OCI-LY1 (cell line): ENCODE measurements around the gene PKNOX2.

Experiments
- CTCF ChIP-seq: fragments of 200-600 bp; sonication (generic), shearing (Covaris generic); IDR thresholded peaks from 2 replicates; pipeline ENCODE4 v1.5.1; 2017; ENCODE audit warnings: mild to moderate bottlenecking, antibody characterized with exemption, low read length, moderate library complexity, mixed read lengths
- EZH2 ChIP-seq: fragments of 200-600 bp; sonication (generic), shearing (Covaris generic); IDR thresholded peaks from 2 replicates; pipeline ENCODE4 v1.8.0; 2017; ENCODE audit warnings: borderline replicate concordance, mixed run types, mild to moderate bottlenecking, antibody characterized with exemption, low read length, moderate library complexity, mixed read lengths

GRCh38 chr11:125218336-125218735 is 53.8 kb downstream of the PKNOX2 start:
- TF ChIP-seq CTCF, result no peak
- TF ChIP-seq EZH2, result no peak
